ENCODE results near the gene LIMS2. TPM values are rescaled to one million over a fixed set of nuclear protein-coding genes. Genes with fewer than 3 reads are reported as not detected.

The LIMS2 gene
- total and polyA plus RNA-seq, 2 donors (not counting 1 experiment from before 2014, with no cell fraction given): 1.8 to 17.3 TPM

- Histone ChIP-seq H3K9ac (ENCODE audit: insufficient read depth, low read length) (no peak overlapping the region), H3K4me2 (ENCODE audit: extremely low read depth, insufficient read depth, low read length) (no peak overlapping the region), H3K27ac (ENCODE audit: insufficient read depth, low read length) (no peak overlapping the region), H3K79me2 (ENCODE audit: control insufficient read depth, insufficient read depth, low read length) (no peaks in the 10 kb centered on the region), H3K36me3 (ENCODE audit: control insufficient read depth, insufficient read depth, low read length) (no peaks in the 10 kb centered on the region), H3K4me1 (ENCODE audit: control insufficient read depth, extremely low read depth, insufficient read depth, low read length) (peaks cover 3% of the 10 kb centered on the region), H3K27me3 (ENCODE audit: control insufficient read depth, insufficient read depth, low read length) (no peaks in the 10 kb centered on the region), H4K20me1 (ENCODE audit: control insufficient read depth, extremely low read depth, insufficient read depth, low read length) (no peaks in the 10 kb centered on the region), H3K9me3 (ENCODE audit: control insufficient read depth, insufficient read depth, low read depth, low read length) (no peaks in the 10 kb centered on the region), H3K4me3 (replicated peaks in 1 of 4; ENCODE audit: control extremely low read depth in 1 of 4, insufficient read depth in 1 of 4, low read depth in 3 of 4, low read length in 4 of 4) (no peak overlapping the region), H2AFZ (ENCODE audit: low read length) (no peak overlapping the region)
- DNase-seq (ENCODE audit: low read depth in 2 of 2): no peak
- no peak for TF ChIP-seq EZH2 (IDR thresholded peaks at IDR 0.05; ENCODE audit: low read length, missing control alignments)
- peak in 1 of 2 donors; percentile 1 for TF ChIP-seq CTCF (conservative IDR thresholded peaks at IDR 0.05 in 1 of 2, IDR thresholded peaks at IDR 0.05 in 1 of 2; ENCODE audit: low read depth in 1 of 2, low read length in 2 of 2)
These were observed 25.1 kb downstream of the LIMS2 start for GRCh38 chr2:127650041-127650784.

GRCh38 chr2:127649684-127650040, 25.7 kb downstream of the LIMS2 start:
- Histone ChIP-seq H3K79me2 (ENCODE audit: control insufficient read depth, insufficient read depth, low read length) (no peaks in the 10 kb centered on the region), H2AFZ (ENCODE audit: low read length) (no peak overlapping the region), H3K4me1 (ENCODE audit: control insufficient read depth, extremely low read depth, insufficient read depth, low read length) (peaks cover 3% of the 10 kb centered on the region), H3K4me3 (replicated peaks in 1 of 4; ENCODE audit: control extremely low read depth in 1 of 4, insufficient read depth in 1 of 4, low read depth in 3 of 4, low read length in 4 of 4) (no peak overlapping the region), H3K9me3 (ENCODE audit: control insufficient read depth, insufficient read depth, low read depth, low read length) (no peaks in the 10 kb centered on the region), H3K27ac (ENCODE audit: insufficient read depth, low read length) (no peak overlapping the region), H3K4me2 (ENCODE audit: extremely low read depth, insufficient read depth, low read length) (no peak overlapping the region), H3K27me3 (ENCODE audit: control insufficient read depth, insufficient read depth, low read length) (no peaks in the 10 kb centered on the region), H3K36me3 (ENCODE audit: control insufficient read depth, insufficient read depth, low read length) (no peaks in the 10 kb centered on the region), H4K20me1 (ENCODE audit: control insufficient read depth, extremely low read depth, insufficient read depth, low read length) (no peaks in the 10 kb centered on the region), H3K9ac (ENCODE audit: insufficient read depth, low read length) (no peak overlapping the region)
- peak; percentile 67 to 82 for DNase-seq (ENCODE audit: low read depth in 2 of 2)
- TF ChIP-seq EZH2 (IDR thresholded peaks at IDR 0.05; ENCODE audit: low read length, missing control alignments) (no peak), CTCF (conservative IDR thresholded peaks at IDR 0.05 in 1 of 2, IDR thresholded peaks at IDR 0.05 in 1 of 2; ENCODE audit: low read depth in 1 of 2, low read length in 2 of 2) (peak; percentile 75 to 87)

- H3K27me3 ChIP-seq (ENCODE audit: control insufficient read depth, insufficient read depth, low read length): no peaks in the 10 kb centered on the region
- TF ChIP-seq EZH2 (IDR thresholded peaks at IDR 0.05; ENCODE audit: low read length, missing control alignments): no peak
- TF ChIP-seq CTCF (conservative IDR thresholded peaks at IDR 0.05 in 1 of 2, IDR thresholded peaks at IDR 0.05 in 1 of 2; ENCODE audit: low read depth in 1 of 2, low read length in 2 of 2): no peak
- H3K9ac ChIP-seq (ENCODE audit: insufficient read depth, low read length): no peak overlapping the region
- H3K36me3 ChIP-seq (ENCODE audit: control insufficient read depth, insufficient read depth, low read length): no peaks in the 10 kb centered on the region
- no peak for DNase-seq (ENCODE audit: low read depth in 2 of 2)
- no peak overlapping the region for H3K27ac ChIP-seq (ENCODE audit: insufficient read depth, low read length)
- no peak overlapping the region for H2AFZ ChIP-seq (ENCODE audit: low read length)
- no peak overlapping the region for H3K4me3 ChIP-seq (replicated peaks in 1 of 4; ENCODE audit: control extremely low read depth in 1 of 4, insufficient read depth in 1 of 4, low read depth in 3 of 4, low read length in 4 of 4)
- H3K9me3 ChIP-seq (ENCODE audit: control insufficient read depth, insufficient read depth, low read depth, low read length): no peaks in the 10 kb centered on the region
- no peak overlapping the region for H3K4me2 ChIP-seq (ENCODE audit: extremely low read depth, insufficient read depth, low read length)
- peaks cover 3% of the 10 kb centered on the region for H3K4me1 ChIP-seq (ENCODE audit: control insufficient read depth, extremely low read depth, insufficient read depth, low read length)
- no peaks in the 10 kb centered on the region for H3K79me2 ChIP-seq (ENCODE audit: control insufficient read depth, insufficient read depth, low read length)
- H4K20me1 ChIP-seq (ENCODE audit: control insufficient read depth, extremely low read depth, insufficient read depth, low read length): no peaks in the 10 kb centered on the region
These were observed 26.2 kb downstream of the LIMS2 start for GRCh38 chr2:127649100-127649611.

Measured in fibroblast of lung (primary cell).